ENCODE measurements around the gene LYRM2.

Gene LYRM2

GRCh38 chr6:89599727-89600126 lies 38.8 kb downstream of the LYRM2 start:
- ChIA-PET CTCF (interaction anchor here (0.7 to 6.9 kb wide), 7 partner anchors 10 to 228 kb away, joined by 3 to 45 read pairs (median 4); partner anchors contain the start of gene ANKRD6), POLR2A (no interaction called here)
- H3K4me1 ChIP-seq (ENCODE audit: control insufficient read depth, insufficient read depth, low read length): no peaks in the 10 kb centered on the region
- H3K9me3 ChIP-seq (ENCODE audit: control insufficient read depth, insufficient read depth, low read depth, low read length): no peaks in the 10 kb centered on the region
- no peaks in the 10 kb centered on the region for H3K36me3 ChIP-seq (ENCODE audit: control insufficient read depth in 2 of 2, insufficient read depth in 1 of 2, low read length in 2 of 2)
- H3K27ac ChIP-seq (ENCODE audit: extremely low read depth, low read depth, low read length): no peak overlapping the region
- TF ChIP-seq GLI2 (tag by site-specific recombination; IDR thresholded peaks at IDR 0.05; ENCODE audit: borderline replicate concordance, low read depth): no peak
- H3K4me3 ChIP-seq (ENCODE audit: low read depth, low read length): no peak overlapping the region

DNA sequence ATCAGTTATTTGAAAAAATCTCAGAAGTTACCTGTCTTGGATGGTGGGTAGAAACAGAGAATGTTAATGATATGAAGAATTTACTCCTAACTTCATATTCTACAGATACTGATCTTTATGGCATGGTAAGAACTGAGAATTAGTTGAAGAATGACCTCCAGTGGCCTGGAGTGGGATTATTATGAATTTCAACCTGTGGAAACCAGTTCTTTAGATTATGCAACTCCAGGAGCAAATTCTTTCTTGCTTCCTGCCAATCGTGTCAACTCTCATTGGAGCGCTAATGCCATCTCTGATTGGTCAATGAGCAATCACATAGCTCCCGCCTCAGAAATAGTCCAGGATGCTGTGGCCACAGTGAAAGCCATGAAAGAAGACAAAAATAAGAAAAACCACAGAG lies 40.6 kb downstream of the LYRM2 start:
- no peak overlapping the region for H3K27ac ChIP-seq (ENCODE audit: extremely low read depth, low read depth, low read length)
- peak; percentile 60 for TF ChIP-seq ZNF654 (tag by site-specific recombination; IDR thresholded peaks at IDR 0.05; ENCODE audit: low read depth)
- TF ChIP-seq SCRT2 (tag by site-specific recombination; IDR thresholded peaks at IDR 0.05): peak; percentile 76
- no peak for TF ChIP-seq BCL11A (tag by site-specific recombination; IDR thresholded peaks at IDR 0.05; ENCODE audit: low read depth)
- CTCF ChIA-PET: interaction anchor here (0.7 to 6.9 kb wide), 9 partner anchors 10 to 226 kb away, joined by 3 to 45 read pairs (median 4); partner anchors contain the start of gene ANKRD6
- no peaks in the 10 kb centered on the region for H3K4me1 ChIP-seq (ENCODE audit: control insufficient read depth, insufficient read depth, low read length)
- POLR2A ChIA-PET: interaction anchor here (0.5 kb wide), 1 partner anchor 408 kb away, joined by 3 read pairs; no protein-coding TSS in a partner anchor
- no peaks in the 10 kb centered on the region for H3K9me3 ChIP-seq (ENCODE audit: control insufficient read depth, insufficient read depth, low read depth, low read length)
- no peak overlapping the region for H3K4me3 ChIP-seq (ENCODE audit: low read depth, low read length)
- no peaks in the 10 kb centered on the region for H3K36me3 ChIP-seq (ENCODE audit: control insufficient read depth in 2 of 2, insufficient read depth in 1 of 2, low read length in 2 of 2)

DNA sequence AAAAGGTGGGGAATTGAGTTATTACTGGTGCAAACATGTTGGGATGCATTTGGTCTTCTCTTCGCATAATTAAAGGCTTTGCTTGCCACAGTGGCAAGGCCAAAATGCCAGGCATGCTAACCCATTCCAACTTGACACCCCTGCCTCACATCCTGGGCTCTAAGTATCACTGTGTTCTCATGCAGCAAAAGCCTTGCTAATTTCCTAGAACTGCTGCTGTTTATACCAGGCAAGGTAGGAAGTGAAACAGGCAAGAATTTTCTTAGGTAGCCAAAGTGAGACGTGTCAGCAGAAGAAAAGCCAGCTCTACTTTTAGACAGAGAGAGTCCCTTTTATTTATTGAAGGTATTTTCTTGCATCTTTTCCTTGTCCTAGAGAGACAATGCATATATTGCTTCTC lies 41.2 kb downstream of the LYRM2 start:
- Histone ChIP-seq H3K36me3 (ENCODE audit: control insufficient read depth in 2 of 2, insufficient read depth in 1 of 2, low read length in 2 of 2) (no peaks in the 10 kb centered on the region), H3K27ac (ENCODE audit: extremely low read depth, low read depth, low read length) (no peak overlapping the region), H3K4me3 (ENCODE audit: low read depth, low read length) (no peak overlapping the region), H3K9me3 (ENCODE audit: control insufficient read depth, insufficient read depth, low read depth, low read length) (no peaks in the 10 kb centered on the region), H3K4me1 (ENCODE audit: control insufficient read depth, insufficient read depth, low read length) (no peaks in the 10 kb centered on the region)
- ChIA-PET CTCF (interaction anchor here (0.6 to 6.9 kb wide), 5 partner anchors 9 to 599 kb away, joined by 3 to 45 read pairs (median 10); partner anchors contain the start of gene ANKRD6), POLR2A (no interaction called here)
- no peak for TF ChIP-seq ZNF518A (tag by site-specific recombination; conservative IDR thresholded peaks at IDR 0.05; ENCODE audit: low read depth)
- no peak for TF ChIP-seq MYNN (tag by site-specific recombination; IDR thresholded peaks at IDR 0.05; ENCODE audit: borderline replicate concordance)
- TF ChIP-seq PRDM1 (tag by site-specific recombination; IDR thresholded peaks at IDR 0.05): no peak
- TF ChIP-seq ZNF214 (tag by site-specific recombination; IDR thresholded peaks at IDR 0.05; ENCODE audit: borderline replicate concordance): no peak
- no peak for TF ChIP-seq HIC1 (tag by site-specific recombination; IDR thresholded peaks at IDR 0.05)
- TF ChIP-seq ZNF366 (tag by site-specific recombination; conservative IDR thresholded peaks at IDR 0.05): no peak
- TF ChIP-seq, protein P1, sequence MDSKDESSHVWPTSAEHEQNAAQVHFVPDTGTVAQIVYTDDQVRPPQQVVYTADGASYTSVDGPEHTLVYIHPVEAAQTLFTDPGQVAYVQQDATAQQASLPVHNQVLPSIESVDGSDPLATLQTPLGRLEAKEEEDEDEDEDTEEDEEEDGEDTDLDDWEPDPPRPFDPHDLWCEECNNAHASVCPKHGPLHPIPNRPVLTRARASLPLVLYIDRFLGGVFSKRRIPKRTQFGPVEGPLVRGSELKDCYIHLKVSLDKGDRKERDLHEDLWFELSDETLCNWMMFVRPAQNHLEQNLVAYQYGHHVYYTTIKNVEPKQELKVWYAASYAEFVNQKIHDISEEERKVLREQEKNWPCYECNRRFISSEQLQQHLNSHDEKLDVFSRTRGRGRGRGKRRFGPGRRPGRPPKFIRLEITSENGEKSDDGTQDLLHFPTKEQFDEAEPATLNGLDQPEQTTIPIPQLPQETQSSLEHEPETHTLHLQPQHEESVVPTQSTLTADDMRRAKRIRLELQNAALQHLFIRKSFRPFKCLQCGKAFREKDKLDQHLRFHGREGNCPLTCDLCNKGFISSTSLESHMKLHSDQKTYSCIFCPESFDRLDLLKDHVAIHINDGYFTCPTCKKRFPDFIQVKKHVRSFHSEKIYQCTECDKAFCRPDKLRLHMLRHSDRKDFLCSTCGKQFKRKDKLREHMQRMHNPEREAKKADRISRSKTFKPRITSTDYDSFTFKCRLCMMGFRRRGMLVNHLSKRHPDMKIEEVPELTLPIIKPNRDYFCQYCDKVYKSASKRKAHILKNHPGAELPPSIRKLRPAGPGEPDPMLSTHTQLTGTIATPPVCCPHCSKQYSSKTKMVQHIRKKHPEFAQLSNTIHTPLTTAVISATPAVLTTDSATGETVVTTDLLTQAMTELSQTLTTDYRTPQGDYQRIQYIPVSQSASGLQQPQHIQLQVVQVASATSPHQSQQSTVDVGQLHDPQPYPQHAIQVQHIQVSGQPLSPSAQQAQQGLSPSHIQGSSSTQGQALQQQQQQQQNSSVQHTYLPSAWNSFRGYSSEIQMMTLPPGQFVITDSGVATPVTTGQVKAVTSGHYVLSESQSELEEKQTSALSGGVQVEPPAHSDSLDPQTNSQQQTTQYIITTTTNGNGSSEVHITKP (tag by site-specific recombination; IDR thresholded peaks at IDR 0.05): no peak
- no peak for TF ChIP-seq CTCF (tag by site-specific recombination; IDR thresholded peaks at IDR 0.05)
- no peak for TF ChIP-seq YY1 (tag by site-specific recombination; IDR thresholded peaks at IDR 0.05)
- TF ChIP-seq ZNF211 (tag by site-specific recombination; IDR thresholded peaks at IDR 0.05; ENCODE audit: low read depth): no peak
- no peak for TF ChIP-seq ZSCAN5A (tag by site-specific recombination; IDR thresholded peaks at IDR 0.05)

Data from HEK293 (cell line).